GM19099 (cell line): Measurements from ENCODE around the gene MAMDC4.

ENCODE experiments used
- POLR2A ChIP-seq: IDR thresholded peaks from 3 replicates; pipeline ENCODE4 v1.6.1; 2011; ENCODE audit warnings: low read depth; ENCODE audit not compliant: insufficient read length; ENCODE audit errors: extremely low read depth

Gene MAMDC4

GRCh38 chr9:136854842-136855460, 2.8 kb downstream of the MAMDC4 start:
- no peak for TF ChIP-seq POLR2A

- TF ChIP-seq POLR2A = no peak
Observed at GRCh38 chr9:136855461-136856078, 3.4 kb downstream of the MAMDC4 start.

- no peak for TF ChIP-seq POLR2A
Observed at GRCh38 chr9:136856079-136856476, 3.9 kb downstream of the MAMDC4 start.

- TF ChIP-seq POLR2A = no peak
Observed at GRCh38 chr9:136856541-136857141, 4.5 kb downstream of the MAMDC4 start.

GRCh38 chr9:136857166-136857565, 5.0 kb downstream of the MAMDC4 start:
- TF ChIP-seq POLR2A = no peak

- TF ChIP-seq POLR2A = no peak
Observed at GRCh38 chr9:136857581-136858412, 5.7 kb downstream of the MAMDC4 start.

- TF ChIP-seq POLR2A = no peak
Observed at GRCh38 chr9:136858452-136858843, 6.3 kb downstream of the MAMDC4 start.

- no peak for TF ChIP-seq POLR2A
Observed at GRCh38 chr9:136858844-136859757, 7.0 kb downstream of the MAMDC4 start.

GRCh38 chr9:136860529-136860928, 8.4 kb downstream of the MAMDC4 start:
- no peak for TF ChIP-seq POLR2A

GRCh38 chr9:136860933-136861873, 9.1 kb downstream of the MAMDC4 start:
- TF ChIP-seq POLR2A = no peak

GRCh38 chr9:136861874-136862457, 9.8 kb downstream of the MAMDC4 start:
- no peak for TF ChIP-seq POLR2A

- no peak for TF ChIP-seq POLR2A
Observed at GRCh38 chr9:136862849-136863622, 10.9 kb downstream of the MAMDC4 start.
